Duodenal mucosa (tissue), 2 donors: ENCODE measurements around the gene SAMHD1.
"Not testable (repeated sequence)": the region's sequence is repeated elsewhere in the genome, so short reads cannot be mapped to it uniquely, and the experiment has no call there.

ENCODE experiments used
- H3K27ac ChIP-seq: one replicate; pipeline ENCODE4 v1.7.0; 2013; ENCODE audit warnings: low read depth, low read length
- H3K27me3 ChIP-seq, 2 donors: one replicate each; pipeline ENCODE4 v1.7.0; 2013; ENCODE audit warnings: low read length in 2 of 2, control low read depth in 1 of 2; ENCODE audit not compliant: insufficient read depth in 2 of 2, control insufficient read depth in 1 of 2
- H3K36me3 ChIP-seq, 2 donors: one replicate each; pipeline ENCODE4 v1.7.0; 2013; ENCODE audit warnings: low read length in 2 of 2, control low read depth in 1 of 2; ENCODE audit not compliant: insufficient read depth in 2 of 2, control insufficient read depth in 1 of 2
- H3K4me1 ChIP-seq, 2 donors: one replicate each; pipeline ENCODE4 v1.7.0; 2013; ENCODE audit warnings: low read length in 2 of 2, control low read depth in 1 of 2; ENCODE audit not compliant: insufficient read depth in 2 of 2, control insufficient read depth in 1 of 2
- H3K4me3 ChIP-seq, 2 donors: one replicate each; pipeline ENCODE4 v1.7.0; 2013; ENCODE audit warnings: low read length in 2 of 2, low read depth in 1 of 2
- H3K9ac ChIP-seq, 2 donors: one replicate each; pipeline ENCODE4 v1.7.0; 2013; ENCODE audit warnings: low read length in 2 of 2, low read depth in 1 of 2
- H3K9me3 ChIP-seq, 2 donors: one replicate each; pipeline ENCODE4 v1.7.0; 2013; ENCODE audit warnings: low read length in 2 of 2, control low read depth in 1 of 2; ENCODE audit not compliant: control insufficient read depth in 1 of 2

Gene SAMHD1

DNA sequence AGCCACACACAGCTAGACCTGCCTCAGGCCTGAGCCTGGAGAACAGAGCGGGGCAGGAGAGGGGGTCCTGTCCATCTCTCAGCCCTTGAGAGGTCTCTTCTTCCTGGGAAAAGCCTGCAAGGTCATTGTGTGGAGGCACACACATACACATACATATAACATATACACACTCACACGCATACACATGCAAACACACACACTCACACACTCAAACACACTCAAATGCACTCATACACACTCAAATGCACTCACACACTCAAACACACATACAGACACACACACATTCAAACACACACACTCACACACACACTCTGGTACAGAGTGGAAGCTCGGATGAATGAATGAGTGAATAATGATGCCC, 75.1 kb downstream of the SAMHD1 start:
- Histone ChIP-seq H3K27ac (no peak overlapping the region), H3K27me3 (no peaks in the 10 kb centered on the region), H3K4me3 (peak overlapping the region; percentile 69 to 73), H3K36me3 (peaks cover 0 to 3% of the 10 kb centered on the region in 2 donors), H3K4me1 (peaks cover 29 to 35% of the 10 kb centered on the region in 2 donors), H3K9me3 (no peaks in the 10 kb centered on the region), H3K9ac (peak overlapping the region; percentile 76 to 77)

DNA sequence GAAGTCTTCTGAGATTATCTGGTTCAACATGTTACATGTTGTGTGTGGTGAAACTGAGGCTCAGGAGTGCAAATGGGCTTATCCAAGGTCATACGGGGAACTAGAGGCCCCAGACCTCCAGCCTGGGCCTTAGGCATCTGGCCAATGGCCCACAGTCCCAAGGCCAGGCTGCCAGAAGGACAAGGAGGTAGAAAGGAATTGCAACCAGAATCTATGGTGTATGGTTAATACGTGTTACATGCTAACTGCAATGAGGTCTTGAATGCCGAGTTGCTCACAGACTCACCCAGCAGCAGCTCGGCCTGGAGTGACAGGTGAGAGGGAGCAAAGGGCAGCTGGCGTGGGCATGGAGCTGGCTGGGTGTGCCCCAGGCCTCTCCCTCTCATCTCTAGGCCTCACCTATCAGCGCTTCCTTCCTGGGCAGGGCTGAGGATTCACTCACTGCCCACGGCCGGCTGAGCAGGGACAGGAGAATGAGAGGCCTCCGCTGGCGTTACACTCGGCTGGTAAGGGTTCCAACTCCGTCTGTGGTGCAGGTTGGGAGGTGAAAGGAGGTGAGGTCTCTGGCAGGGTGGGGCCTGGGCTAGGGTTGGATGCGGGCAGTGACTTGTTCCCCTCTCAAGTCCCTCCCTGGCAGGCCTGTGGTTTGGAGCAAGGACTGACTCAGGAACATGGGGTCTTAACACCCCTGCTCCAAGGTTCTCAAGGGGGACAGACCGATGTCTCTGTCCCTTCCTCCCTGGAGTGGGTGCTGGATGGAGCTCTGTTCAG, 75.6 kb downstream of the SAMHD1 start, which contains the start of gene TLDC2:
TLDC2 (plus strand) TSS at position 437 of the 771 bp plus-strand sequence; CDS start at position 474, 37 bp downstream.
- no peaks in the 10 kb centered on the region for H3K9me3 ChIP-seq
- H3K4me3 ChIP-seq: peak within 1 kb of the TSS; percentile 69 to 73
- peak within 1 kb of the TSS; percentile 44 for H3K27ac ChIP-seq

GRCh38 chr20:36875093-36875492, 76.4 kb downstream of the SAMHD1 start:
- H3K4me1 ChIP-seq: peaks cover 28 to 33% of the 10 kb centered on the region in 2 donors
- not testable (repeated sequence) for H3K9me3 ChIP-seq, H3K27me3 ChIP-seq, H3K27ac ChIP-seq, H3K9ac ChIP-seq, H3K4me3 ChIP-seq, H3K36me3 ChIP-seq

More for the DNA sequence above, 75.6 kb downstream of the SAMHD1 start, which contains the start of gene TLDC2:
- Histone ChIP-seq H3K9ac (peak within 1 kb of the TSS; percentile 76 to 77), H3K4me1 (peaks cover 28 to 33% of the 10 kb centered on the region in 2 donors), H3K36me3 (peaks cover 0 to 3% of the 10 kb centered on the region in 2 donors), H3K27me3 (no peaks in the 10 kb centered on the region)

- no peaks in the 10 kb centered on the region for H3K27me3 ChIP-seq
- H3K9me3 ChIP-seq: no peaks in the 10 kb centered on the region
- H3K9ac ChIP-seq: no peak overlapping the region
- H3K27ac ChIP-seq: no peak overlapping the region
- no peaks in the 10 kb centered on the region for H3K36me3 ChIP-seq
- H3K4me1 ChIP-seq: peaks cover 28 to 33% of the 10 kb centered on the region in 2 donors
- no peak overlapping the region for H3K4me3 ChIP-seq
These were observed 77.9 kb downstream of the SAMHD1 start for GRCh38 chr20:36873498-36874189.

DNA sequence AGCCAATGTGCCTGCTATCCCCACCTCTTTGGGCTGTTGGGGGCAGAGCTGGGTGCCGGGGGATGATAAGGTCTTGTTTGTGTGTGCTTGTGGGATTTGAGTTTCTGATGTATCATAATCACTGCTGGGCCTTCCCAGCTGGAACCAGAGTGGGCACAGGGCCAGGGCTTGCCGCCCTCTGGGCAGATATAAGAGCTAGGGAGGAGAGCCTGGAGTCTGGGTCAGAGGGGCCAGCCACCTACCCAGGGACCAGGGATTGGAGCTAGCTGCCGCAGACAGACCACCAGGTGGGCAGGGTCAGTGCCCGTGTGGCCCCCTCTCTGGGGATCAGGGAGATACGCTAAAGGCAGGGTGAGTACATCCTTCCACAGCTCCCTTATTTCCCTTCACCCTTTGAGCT, 78.7 kb downstream of the SAMHD1 start:
- no peaks in the 10 kb centered on the region for H3K9me3 ChIP-seq
- no peaks in the 10 kb centered on the region for H3K36me3 ChIP-seq
- no peak overlapping the region for H3K9ac ChIP-seq
- H3K27ac ChIP-seq: no peak overlapping the region
- peaks cover 28 to 33% of the 10 kb centered on the region in 2 donors for H3K4me1 ChIP-seq
- H3K4me3 ChIP-seq: no peak overlapping the region
- no peaks in the 10 kb centered on the region for H3K27me3 ChIP-seq

GRCh38 chr20:36871640-36872570, 79.6 kb downstream of the SAMHD1 start:
- no peaks in the 10 kb centered on the region for H3K36me3 ChIP-seq
- no peak overlapping the region for H3K27ac ChIP-seq
- H3K4me1 ChIP-seq: peaks cover 24 to 28% of the 10 kb centered on the region in 2 donors
- H3K4me3 ChIP-seq: no peak overlapping the region
- no peaks in the 10 kb centered on the region for H3K9me3 ChIP-seq
- no peaks in the 10 kb centered on the region for H3K27me3 ChIP-seq
- H3K9ac ChIP-seq: no peak overlapping the region

DNA sequence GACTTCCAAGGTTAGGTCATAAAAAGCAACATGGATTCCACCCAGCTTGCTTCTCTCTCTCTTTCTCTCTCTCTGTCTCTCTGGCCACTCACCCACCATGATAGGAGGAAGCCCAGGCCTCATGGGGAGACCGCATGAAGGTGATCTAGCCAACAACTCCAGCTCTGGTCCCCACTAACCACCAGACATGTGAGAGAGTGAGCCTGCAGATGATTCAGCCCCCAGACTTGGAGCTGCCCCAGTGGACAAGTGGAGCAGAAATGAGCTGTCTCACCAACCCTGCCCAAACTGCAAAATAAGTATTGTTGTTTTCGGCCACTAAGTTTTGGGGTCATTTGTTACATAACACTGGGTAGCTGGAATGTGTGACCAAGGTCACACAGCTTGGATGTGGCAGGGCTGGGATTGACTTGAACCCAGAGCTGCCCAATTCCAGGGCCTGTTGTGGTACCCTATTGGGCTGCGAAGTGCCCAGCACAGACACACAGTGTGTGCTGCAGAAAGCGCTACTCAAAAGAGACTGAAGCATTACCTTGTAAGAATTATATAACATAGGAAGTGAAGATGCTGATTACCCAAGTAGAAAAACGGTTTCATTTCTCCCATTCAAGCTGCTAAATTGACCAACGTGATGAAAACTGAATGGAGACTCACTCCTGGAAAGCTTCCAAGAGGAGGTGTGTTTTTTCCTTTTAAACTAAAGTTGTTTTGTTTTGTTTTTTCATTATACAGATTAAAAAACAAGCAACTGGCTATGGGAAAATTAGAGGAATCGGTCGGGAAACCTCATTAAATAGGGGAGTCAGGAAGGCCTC, 84.6 kb downstream of the SAMHD1 start:
- Histone ChIP-seq H3K27ac (no peak overlapping the region), H3K4me3 (no peak overlapping the region), H3K4me1 (peaks cover 7 to 10% of the 10 kb centered on the region in 2 donors), H3K27me3 (no peaks in the 10 kb centered on the region), H3K9ac (no peak overlapping the region), H3K9me3 (no peaks in the 10 kb centered on the region), H3K36me3 (no peaks in the 10 kb centered on the region)

DNA sequence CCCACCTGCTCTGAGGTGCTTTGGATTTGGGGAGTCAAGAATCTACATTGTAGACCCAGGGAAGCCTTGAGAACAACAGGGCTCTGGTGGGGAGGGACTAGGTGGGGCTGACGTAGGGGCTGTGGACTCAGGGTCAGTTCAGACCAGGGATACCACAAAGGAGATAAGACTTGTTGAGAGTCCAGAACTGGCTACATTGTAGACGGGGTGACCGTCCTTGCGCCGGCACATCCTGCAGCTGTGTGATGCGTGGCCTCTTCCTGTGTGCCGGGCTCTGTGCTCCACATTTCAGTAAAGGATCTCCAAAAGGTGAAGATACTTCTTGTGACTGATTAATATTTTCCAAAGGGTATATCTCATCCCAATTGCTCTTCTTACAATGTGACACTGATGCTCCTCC, 85.3 kb downstream of the SAMHD1 start:
- H3K27ac ChIP-seq: no peak overlapping the region
- no peak overlapping the region for H3K4me3 ChIP-seq
- H3K4me1 ChIP-seq: peaks cover 15 to 17% of the 10 kb centered on the region in 2 donors
- no peaks in the 10 kb centered on the region for H3K36me3 ChIP-seq
- H3K9ac ChIP-seq: no peak overlapping the region
- no peaks in the 10 kb centered on the region for H3K9me3 ChIP-seq
- no peaks in the 10 kb centered on the region for H3K27me3 ChIP-seq

DNA sequence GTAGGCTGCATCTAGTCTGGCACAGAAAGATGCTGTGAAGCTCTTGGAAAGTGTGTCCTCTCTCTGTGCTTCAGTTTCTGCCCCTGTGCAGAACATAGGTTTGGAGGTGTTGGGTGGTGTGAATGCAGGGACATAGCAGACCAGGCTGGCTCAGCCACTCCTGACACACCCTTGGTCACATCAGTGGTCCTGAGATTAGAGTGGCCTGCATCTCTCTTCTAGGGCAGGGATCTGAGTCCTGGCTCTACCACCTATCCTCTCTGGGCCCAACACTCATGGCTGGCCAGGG, 85.7 kb downstream of the SAMHD1 start:
- Histone ChIP-seq H3K9ac (no peak overlapping the region), H3K4me1 (peaks cover 15 to 21% of the 10 kb centered on the region in 2 donors), H3K27me3 (no peaks in the 10 kb centered on the region), H3K36me3 (no peaks in the 10 kb centered on the region), H3K9me3 (no peaks in the 10 kb centered on the region), H3K27ac (no peak overlapping the region), H3K4me3 (no peak overlapping the region)
